Bone marrow (tissue), 2 donors: ENCODE measurements around the gene MYO1H.
"Not testable (repeated sequence)": the region's sequence is repeated elsewhere in the genome, so short reads cannot be mapped to it uniquely, and the experiment has no call there.

Source experiments
- DNase-seq, 2 donors: peaks; one replicate each; lab custom pipeline; 2025; lab: John Stamatoyannopoulos, UW

Gene MYO1H

DNA sequence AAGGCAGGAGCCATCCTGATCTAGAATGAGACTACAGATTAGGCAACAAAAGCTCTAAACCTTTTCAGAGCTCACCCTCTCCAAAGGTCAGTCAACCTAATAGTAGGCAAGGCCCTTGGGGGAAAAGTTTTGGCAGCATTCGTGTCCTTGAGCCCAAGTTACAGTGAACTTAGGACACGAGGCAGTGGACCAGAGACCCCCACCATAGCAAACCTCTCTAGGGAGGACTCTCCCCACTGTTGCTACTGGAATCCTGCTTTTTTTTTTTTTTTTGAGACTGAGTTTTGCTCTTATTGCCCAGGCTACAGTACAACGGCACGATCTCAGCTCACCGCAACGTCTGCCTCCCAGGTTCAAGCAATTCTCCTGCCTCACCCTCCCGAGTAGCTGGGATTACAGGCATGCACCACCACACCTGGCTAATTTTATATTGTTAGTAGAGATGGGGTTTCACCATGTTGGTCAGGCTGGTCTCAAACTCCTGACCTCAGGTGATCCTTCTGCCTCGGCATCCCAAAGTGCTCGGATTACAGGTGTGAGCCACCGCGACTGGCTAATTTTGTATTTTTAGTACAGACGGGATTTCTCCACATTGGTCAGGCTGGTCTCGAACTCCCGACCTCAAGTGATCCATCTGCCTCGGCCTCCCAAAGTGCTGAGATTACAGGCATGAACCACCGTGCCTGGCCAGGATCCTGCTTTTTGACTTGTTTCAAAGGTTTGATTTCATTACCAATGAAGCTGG, 126.0 kb downstream of the MYO1H start:
- DNase-seq = not testable (repeated sequence)

DNA sequence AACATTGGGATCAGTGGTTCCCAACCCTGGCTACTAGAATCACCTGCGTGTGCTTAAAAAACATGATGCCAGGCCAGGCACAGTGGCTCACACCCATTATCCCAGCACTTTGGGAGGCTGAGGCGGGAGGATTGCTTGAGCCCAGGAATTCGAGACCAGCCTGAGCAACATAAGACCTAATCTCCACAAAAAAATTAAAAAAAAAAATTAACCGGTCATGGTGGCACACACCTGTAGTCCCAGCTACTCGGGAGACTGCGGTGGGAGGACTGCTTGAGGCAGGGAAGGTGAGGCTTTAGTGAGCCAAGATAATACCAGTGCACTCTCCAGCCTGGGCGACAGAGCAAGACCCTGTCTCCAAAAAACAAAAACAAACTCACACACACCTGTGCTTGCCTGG, 127.4 kb downstream of the MYO1H start:
- DNase-seq = no peak

DNA sequence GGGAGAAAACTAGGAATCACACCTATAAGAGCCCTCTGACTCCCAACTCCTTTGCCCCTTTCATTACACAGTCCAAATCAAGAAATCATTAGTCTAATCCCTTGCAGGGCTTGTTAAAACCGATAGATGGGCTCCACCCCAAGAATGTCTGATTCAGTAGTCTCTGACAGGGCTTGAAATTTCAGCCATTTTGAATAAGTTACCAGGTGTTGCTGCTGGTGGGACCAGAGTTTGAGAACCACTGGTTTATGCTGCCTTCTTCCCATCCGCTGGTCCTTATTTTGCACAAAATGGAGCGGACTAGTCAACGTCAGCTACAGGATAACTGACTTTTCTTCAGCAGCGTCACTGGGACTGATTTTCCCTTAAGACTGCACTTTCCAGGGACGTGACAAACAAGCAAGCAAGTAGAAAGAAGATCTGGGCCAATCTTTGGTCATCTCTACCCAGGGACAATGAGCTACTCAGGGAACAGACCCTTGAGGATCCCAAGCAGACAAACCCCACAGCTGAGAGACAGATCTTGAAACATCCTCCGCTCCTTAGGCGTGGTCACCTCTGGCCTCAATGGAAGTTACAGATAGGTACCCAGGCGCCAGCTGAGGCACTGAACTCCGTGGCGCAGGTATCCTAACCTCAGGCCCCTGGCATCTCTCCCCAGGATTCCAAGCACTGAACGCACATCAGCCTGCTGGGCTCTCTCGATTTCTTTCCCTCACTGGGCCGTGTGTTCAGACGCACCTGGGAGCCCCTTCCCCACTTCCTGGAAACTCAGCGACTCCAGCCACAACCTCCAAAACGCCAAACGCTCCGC, 128.5 kb downstream of the MYO1H start:
- no peak for DNase-seq

DNA sequence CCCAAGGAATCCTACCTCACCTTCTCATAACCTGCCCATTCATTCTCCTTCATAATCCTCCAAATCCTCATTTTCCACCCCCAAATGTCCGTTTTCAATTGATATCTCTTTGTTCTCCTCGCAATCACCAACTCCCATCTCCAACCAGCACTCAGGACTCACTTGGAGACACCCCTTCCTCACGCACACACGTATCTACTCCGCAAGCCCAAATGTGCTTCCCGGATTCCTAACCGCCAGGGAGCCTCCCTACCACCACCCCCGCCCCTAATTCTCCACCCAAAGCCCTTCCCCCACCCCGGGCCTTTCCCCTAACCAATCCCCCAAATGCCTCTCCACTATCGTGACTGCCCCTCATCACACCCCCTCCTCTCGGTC, 129.1 kb downstream of the MYO1H start:
- DNase-seq = no peak

DNA sequence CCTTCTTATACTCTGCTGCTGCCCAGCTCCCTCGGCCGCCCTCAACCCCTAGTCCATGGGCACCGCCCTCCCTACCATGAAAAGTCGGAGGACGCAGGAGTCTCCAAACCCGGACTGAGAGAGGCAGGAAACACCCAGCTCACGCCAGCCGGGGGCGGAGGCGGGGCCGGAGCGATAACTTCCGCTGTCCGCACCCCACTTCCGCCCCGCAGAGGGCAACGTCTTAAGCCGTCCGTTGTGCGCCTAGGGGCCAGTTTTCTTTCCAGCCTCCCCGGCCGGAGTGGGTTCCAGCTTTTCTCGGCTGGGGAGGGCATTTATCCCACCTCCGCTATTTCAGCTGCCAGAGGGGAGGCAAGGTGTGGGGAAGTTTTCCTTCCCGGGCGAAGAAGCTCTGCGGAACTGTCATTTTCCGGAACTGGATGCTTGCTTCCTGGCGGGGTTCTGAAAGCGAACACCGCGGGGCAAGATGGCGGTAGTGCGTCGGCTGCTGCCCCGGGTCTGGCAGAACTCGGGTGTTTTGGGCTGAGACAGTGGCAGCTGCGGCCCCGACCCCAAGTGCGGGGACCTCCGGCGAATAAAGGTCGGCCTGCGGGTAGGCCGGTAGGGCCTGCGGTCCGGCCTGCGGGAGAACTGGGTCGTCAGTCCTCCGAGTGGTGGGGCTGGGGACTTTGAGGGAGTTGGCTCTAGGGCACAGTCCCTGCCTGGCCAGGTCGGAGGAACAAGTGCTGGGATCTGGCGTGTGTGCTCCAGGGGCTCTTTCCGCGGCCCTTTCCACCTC, 129.7 kb downstream of the MYO1H start, which contains the start of the genes KCTD10 and UBE3B:
TSS of gene KCTD10 (minus strand) at position 116 of the 778 bp plus-strand sequence. CDS start at position 78, 38 bp downstream.
TSS of gene UBE3B (plus strand) at position 450 of the 778 bp plus-strand sequence. CDS start 5,918 bp downstream, outside the sequence.
- peak; percentile 74 to 99 for DNase-seq

DNA sequence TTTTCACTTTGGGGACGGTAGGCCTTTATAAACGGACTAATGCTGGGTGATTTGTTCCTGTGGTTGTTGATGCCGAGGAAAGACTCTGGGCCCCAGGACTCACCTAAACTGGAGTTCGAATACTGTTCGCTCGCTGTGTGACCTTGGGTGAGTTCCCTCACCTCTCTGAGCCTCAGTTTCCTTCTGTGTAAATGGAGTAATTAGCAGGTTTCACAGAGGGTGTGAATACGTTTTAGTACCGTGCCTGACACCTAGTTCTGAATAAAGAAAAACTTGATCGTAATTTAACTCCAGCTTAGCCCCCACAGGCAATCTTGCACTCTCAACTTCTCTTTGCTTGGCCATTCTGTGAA, 130.2 kb downstream of the MYO1H start:
- no peak for DNase-seq

DNA sequence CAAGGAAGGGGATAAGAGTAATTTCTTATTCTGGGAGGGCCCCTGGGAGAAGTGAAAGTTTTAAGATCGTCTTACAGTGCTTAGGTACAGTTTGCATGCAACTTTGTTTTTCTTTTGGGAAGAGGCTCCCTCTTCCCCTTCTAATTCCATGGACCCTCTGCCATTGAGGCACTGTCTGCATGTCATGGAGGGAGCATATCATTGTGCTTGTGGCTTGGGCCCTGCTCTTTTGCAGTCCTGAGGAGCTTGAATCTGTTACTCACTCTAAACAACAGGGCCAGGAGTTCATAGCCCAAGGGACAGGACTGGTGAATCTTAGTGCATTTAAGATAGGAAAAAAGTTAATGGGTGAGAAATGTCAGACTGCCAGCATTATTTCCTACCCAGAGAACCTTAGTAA, 132.1 kb downstream of the MYO1H start:
- DNase-seq = no peak

DNA sequence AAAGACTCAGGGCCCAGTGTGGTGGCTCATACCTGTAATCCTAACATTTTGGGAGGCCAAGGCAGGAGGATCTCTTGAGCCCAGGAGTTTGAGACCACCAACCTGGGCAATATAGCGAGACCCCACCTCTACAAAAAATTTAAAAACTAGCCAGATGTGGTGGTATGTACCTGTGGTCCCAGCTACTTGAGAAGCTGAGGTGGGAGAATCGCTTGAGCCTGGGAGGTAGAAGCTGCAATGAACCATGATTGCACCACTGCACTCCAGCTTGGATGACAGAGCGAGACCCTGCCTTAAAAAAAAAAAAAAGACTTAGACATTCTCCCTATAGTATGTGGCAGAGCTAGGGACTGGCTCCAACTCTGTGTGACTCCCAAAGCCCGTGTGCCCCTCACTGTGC, 132.7 kb downstream of the MYO1H start:
- DNase-seq = no peak

DNA sequence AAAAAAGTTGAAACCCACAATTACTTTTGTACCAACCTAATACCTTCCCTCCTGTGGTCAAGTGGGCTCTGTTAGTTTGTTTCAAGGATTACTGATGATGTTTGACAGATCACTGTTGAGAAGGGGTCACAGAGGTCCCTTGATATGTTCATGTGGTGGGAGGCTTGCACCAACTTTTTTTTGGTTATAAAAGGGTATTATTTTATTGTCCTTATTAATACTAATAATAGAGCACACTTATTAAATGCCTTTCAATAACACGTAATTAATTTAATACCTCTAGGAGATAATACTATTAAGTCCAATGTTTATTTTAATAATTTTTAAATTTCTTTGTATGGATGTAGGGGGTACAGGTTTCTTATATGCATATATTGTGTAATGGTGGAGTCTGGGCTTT, 134.2 kb downstream of the MYO1H start:
- no peak for DNase-seq

DNA sequence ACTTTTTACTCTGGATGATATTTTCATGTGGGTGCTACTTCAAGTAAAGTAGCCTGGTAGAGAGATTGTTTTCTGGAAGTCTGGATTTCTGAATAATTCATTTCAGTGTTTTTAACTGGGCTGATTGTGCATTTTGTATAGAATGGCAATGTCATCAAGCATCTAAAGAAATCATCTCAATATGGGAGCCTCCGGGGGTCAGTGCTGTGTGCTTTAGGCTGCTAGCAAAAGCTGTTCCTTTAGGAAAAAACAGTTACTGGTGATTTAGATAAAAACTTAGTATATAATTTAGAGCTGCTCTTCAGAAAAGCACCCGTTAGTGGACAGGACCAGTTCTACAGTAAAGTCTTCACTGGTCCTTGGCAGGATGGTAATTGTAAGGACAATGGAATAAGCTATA, 134.8 kb downstream of the MYO1H start:
- DNase-seq = no peak

DNA sequence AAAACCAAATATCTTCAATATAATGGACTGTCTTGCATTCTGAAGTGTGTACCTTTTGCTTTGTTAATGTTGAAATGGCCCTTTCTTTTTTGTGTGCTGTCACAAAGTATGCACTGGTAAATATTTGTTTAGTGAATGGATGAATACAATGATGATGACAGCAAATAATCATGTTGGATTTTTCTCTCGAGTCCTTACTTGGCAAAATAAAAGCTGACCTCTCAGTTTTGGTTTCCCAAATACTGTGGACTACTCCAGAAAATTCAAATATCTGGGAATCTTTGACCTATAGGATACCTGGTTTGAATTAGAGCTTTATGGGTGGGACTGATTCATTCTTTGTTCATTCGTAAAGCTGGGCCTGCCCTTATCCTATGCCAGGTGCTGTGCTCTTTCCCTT, 135.2 kb downstream of the MYO1H start:
- no peak for DNase-seq

DNA sequence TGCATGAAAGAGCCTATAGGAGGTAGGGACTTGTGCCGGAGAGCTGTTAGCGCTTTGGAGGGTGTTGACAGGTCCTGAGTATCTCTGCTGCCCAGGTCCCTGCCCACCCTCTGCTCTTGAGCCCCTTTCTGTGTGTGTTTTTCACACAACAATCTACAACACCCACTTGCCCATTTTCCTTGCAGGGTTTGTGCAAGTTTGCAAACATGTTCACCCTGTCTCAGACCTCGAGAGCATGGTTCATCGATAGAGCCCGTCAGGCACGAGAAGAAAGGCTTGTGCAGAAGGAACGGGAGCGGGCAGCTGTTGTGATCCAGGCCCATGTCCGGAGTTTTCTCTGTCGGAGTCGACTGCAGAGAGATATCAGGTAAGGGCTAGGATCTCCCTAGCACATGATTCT, 135.6 kb downstream of the MYO1H start:
- DNase-seq = no peak

DNA sequence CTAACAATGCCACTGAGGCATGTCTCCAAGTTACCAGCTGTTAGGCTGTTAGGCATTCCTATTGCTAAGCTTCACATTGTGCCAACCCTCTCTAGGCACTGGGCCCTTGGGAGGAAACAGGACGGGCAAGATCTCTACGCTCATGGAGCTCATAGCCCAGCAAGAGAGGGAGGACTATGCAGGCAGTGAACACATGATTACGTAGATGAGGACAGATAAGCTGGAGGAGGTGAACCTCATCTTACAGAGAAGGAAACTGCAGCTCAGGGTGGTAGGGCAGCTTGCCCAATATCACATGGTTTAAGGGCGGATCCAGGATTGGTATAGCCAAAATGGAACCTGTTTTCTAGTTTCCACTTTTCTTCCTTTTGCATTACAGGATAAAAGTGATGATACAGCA, 137.5 kb downstream of the MYO1H start:
- DNase-seq = no peak

DNA sequence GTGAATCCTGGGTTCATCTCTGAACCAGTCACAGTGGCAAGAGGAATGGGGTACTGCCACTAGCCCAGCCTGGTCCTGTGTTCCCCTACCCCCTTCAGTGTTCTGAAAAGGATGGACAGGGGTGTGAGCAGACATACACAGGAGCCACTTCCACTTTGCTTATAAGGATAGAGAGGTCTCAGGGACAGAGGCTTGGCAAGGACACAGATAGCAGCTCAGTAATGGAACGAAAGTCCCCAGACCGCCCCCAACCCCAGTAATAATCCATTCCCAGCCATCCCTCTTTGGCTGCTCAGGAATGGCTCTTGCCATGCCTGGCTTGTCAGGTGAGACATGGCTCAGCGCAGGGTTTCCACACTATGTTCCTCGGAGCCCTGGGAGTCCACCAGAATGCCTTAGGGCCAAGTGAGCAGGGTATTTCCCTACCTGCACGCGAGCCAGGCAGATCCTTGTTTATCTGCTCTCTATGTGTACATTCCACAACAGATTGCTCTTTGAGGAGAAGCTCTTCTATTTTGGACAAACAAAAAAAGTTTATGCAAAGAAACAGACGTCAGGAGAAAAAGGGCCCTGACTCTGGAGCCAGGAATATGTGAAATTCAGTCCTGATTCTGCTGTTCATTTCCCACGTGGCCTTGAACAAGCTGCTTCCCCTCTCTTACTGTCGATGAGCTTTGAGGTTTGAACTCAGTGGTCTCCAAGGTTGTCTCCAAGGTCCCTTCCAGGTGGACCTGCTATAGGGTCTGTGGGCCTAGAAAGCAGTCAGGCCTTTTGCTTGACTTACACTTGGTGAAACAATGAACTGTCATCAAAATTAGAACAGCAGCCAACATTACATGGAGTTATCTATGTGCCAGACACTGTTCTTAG, 139.7 kb downstream of the MYO1H start:
- DNase-seq = no peak

DNA sequence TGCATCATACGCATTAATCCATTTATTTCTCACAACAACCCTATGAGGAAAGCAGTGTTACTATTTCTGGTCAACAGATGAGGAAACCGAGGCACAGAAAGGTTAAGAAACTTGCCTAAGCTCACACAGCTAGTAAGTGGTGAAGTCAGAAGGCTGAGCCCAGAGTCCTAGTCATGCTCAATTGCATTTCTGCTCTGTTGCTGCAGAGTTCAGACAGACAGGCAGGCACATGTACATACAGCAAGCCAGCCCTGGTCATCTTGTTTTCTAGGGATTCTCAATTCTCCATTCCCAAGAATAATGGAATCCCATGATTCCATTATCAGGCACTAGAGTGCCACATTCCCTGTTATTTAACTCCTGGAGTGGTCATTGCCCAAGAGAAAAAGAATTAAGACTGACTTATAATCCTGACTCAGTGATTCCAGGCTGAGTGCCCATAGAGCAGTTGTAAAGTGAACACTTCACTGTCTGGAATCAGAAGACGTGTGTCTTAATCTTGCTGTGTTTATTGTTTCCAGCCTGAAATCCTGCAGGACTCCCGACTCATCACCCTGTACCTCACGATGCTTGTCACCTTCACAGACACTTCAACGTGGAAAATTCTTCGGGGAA, 140.5 kb downstream of the MYO1H start:
- DNase-seq = no peak

DNA sequence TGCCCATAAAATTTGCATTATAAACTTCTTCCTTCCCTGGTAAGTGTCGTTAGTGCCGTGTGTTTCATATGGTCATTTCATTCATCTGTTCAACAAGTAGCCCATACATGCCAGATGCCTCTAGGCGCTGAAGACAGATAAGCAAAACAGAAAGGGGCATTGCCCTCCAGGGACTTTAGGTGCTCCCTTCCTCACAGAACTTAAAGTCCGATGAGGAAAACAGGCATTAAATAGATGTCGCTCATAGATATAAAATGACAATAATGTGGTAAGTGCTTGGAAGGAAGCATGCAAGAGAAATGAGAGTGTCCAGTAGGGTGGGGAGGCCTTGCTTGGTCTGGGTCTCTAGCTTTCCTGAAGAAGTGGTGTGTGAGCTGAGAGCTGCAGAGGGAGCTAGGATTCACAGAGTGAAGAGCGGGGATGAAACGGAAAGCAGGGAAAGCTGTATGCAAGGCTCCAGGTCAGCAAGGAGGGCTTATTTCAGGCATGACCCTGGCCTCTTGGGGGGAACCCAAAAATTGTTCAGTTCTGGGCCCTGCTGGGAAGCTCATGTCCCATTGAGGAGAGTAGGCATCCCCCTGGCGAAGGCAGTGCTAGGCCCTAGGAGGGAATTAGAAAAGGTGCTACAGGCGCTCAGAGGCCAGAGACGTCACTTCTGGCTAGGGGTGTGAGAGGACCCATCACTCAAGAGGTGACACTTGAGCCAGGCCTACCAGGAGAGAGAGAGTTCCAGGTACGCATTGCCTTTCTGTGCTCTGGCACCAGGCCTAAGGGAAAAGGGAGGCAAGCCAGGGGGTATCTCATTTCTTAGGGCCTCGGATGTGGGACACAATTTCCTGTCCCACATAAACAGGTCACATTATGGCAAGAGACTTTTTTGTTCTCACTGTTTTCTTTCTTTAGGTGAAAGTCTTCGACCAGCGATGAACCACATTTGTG, 141.6 kb downstream of the MYO1H start:
- no peak for DNase-seq

DNA sequence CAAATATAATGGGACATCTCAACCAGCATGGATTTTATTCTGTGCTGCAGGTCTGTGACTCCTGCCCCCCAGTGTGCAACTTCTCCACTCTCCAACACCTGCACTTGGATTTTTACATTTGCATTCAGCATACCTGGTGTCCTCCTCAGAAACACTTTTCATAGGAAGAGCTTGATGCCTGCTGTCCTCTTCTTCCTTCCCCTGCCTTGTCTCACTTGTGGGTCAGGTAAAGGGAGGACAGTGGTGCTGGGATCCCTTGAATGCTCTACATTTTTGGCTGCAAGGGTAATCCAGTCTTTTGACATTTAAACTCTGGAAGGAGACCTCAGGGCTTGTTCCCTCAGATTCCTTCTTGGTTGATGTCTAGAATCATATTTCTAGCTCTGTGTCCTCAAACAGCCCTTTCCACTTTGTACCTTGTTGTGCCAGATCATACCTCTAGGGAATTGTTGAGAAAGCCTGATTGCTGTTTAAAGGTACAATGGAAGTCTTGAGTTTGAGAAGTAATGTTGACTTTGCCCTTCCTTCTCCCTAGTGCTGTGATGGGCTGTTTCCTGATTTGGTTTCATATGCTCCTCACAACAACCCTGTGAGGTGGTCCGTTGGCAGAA, 142.4 kb downstream of the MYO1H start:
- no peak for DNase-seq

DNA sequence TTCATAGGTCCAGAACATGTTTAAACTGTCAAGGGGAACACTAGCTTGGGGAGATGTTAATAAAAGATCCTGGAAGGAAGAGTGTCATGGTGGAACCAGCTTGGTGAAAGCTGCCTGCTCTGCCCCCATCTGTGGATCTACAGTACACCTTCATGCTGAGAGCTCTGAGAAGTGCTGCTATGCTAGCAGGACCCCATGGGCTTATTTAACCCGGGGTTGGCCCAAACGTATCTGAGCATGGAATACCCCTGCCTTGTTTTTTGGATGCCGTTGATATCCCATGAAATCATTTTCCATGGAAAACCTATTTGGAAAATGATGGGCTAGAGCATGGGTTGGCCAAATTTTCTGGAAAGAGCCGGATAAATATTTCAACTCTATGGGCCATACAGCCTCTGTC, 144.0 kb downstream of the MYO1H start:
- DNase-seq = no peak

DNA sequence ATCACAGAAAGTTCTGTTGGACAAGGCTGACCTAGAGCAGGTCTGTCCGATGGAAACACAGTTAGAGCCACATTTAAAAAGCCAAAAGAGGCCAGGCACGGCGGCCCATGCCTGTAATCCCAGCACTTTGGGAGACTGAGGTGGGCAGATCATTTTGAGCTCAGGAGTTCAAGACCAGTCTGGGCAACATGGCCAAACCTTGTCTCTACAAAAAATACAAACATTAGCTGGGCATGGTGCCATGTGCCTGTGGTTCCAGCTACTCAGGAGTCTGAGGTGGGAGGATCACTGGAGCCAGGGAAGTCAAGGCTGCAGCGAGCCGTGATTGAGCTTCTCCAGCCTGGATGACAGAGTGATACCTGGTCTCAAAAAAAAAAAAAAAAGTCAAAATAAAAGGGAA, 144.7 kb downstream of the MYO1H start:
- DNase-seq = no peak

DNA sequence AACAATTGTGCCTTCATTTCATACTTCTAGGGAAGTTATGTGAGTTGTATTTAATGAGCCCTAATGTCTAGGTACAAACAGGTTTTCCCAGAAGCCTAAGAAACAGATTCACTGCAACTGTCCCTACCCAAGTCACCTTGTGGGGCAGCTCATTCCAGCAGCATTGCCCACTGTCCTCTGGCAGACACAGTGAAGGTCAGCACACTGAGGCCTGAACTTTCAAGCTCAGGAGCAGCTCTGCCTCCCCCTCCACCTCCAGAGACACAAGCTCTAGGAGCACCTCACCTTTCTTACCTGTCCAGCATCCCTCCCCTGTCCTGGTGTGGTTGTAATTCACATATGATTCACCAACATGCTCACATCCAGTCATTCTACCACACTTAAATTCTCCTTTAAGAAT, 145.4 kb downstream of the MYO1H start:
- no peak for DNase-seq
